Endothelial cell of umbilical vein (primary cell): ENCODE data around the gene EML4.

Experiments
- EZH2 ChIP-seq: IDR thresholded peaks from 2 replicates; pipeline ENCODE4 v1.6.1; 2012; ENCODE audit warnings: borderline replicate concordance, low read depth, mild to moderate bottlenecking, moderate library complexity, low read length, inconsistent platforms; ENCODE audit not compliant: severe bottlenecking
- FOS ChIP-seq: IDR thresholded peaks from 2 replicates; pipeline ENCODE4 v1.6.1; 2011; ENCODE audit warnings: mild to moderate bottlenecking, low read length, moderate library complexity, borderline replicate concordance; ENCODE audit not compliant: insufficient read depth
- GATA2 ChIP-seq: IDR thresholded peaks from 2 replicates; pipeline ENCODE4 v1.7.0; 2011; ENCODE audit warnings: low read depth, mild to moderate bottlenecking, moderate library complexity, mixed read lengths, low read length; ENCODE audit not compliant: insufficient read length, insufficient read depth
- JUN ChIP-seq: IDR thresholded peaks from 2 replicates; pipeline ENCODE4 v1.6.1; 2011; ENCODE audit warnings: borderline replicate concordance, low read depth; ENCODE audit not compliant: insufficient read length, insufficient read depth
- POLR2A ChIP-seq: IDR thresholded peaks from 2 replicates; pipeline ENCODE4 v1.6.1; 2012; ENCODE audit warnings: low read depth, mild to moderate bottlenecking, control low read depth, low read length
- POLR2AphosphoS5 ChIP-seq: IDR thresholded peaks from 2 replicates; pipeline ENCODE4 v1.6.1; 2012; ENCODE audit warnings: low read depth, mild to moderate bottlenecking, control low read depth, low read length, moderate library complexity; ENCODE audit not compliant: insufficient read depth
- TF ChIP-seq, protein P1 (sequence below), 2 donors: IDR thresholded peaks; 1 replicate in 1 of 2; 2 replicates in 1 of 2; pipeline ENCODE4 v1.5.1; 2011; ENCODE audit warnings: low read length in 2 of 2, mild to moderate bottlenecking in 2 of 2, moderate library complexity in 2 of 2, control low read depth in 1 of 2, inconsistent platforms in 1 of 2, low read depth in 1 of 2; ENCODE audit not compliant: insufficient read depth in 1 of 2; ENCODE audit errors: extremely low read depth in 1 of 2
- TF ChIP-seq, protein P2 (sequence below): IDR thresholded peaks from 2 replicates; pipeline ENCODE4 v1.6.1; 2011; ENCODE audit not compliant: insufficient read depth, insufficient read length

DNA sequence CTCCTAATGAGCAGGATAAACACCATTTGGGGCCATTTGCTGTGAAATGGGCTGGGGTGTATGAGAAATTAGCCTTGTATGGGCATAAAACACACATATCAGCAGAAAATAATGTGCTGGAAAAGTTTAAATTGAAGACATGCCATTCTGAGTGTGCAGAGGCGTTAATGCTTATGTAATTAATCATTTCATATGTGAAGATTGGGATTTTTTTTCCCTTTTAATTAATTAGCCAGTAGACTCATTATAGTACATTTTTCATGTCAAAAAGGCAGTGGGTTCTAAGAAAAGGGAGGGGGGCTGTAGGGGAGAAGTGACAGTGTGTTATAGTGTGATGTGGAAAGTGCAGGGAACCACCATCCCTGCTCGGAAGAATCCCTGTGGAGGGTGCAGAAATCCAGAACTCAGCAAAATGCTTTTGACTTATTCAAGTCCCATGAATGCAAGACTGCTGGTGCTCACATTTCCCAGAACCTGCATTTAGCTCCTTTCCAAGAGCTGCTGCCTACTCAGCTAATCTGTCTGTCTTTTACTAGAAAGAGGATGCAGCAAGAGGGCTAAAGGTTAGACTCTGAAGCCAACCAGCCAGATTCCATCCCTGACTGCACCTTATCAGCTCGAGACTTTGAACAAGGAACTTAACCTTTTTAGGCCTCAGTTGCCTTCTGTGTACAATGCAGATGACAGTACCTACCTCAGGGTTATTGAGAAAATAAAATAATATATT, 203.5 kb downstream of the EML4 start:
- TF ChIP-seq POLR2A (no peak), EZH2 (no peak), JUN (no peak), POLR2AphosphoS5 (no peak), FOS (no peak), GATA2 (no peak)
- TF ChIP-seq, protein P1, sequence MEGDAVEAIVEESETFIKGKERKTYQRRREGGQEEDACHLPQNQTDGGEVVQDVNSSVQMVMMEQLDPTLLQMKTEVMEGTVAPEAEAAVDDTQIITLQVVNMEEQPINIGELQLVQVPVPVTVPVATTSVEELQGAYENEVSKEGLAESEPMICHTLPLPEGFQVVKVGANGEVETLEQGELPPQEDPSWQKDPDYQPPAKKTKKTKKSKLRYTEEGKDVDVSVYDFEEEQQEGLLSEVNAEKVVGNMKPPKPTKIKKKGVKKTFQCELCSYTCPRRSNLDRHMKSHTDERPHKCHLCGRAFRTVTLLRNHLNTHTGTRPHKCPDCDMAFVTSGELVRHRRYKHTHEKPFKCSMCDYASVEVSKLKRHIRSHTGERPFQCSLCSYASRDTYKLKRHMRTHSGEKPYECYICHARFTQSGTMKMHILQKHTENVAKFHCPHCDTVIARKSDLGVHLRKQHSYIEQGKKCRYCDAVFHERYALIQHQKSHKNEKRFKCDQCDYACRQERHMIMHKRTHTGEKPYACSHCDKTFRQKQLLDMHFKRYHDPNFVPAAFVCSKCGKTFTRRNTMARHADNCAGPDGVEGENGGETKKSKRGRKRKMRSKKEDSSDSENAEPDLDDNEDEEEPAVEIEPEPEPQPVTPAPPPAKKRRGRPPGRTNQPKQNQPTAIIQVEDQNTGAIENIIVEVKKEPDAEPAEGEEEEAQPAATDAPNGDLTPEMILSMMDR (IDR thresholded peaks at IDR 0.05; ENCODE audit: extremely low read depth in 1 of 2, insufficient read depth in 1 of 2, low read depth in 1 of 2, low read length in 2 of 2), result no peak
- TF ChIP-seq, protein P2, sequence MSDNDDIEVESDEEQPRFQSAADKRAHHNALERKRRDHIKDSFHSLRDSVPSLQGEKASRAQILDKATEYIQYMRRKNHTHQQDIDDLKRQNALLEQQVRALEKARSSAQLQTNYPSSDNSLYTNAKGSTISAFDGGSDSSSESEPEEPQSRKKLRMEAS, result no peak
